Transverse colon (tissue), 4 donors: ENCODE results near the gene ROPN1. TPM values are rescaled to one million over a fixed set of nuclear protein-coding genes. Genes with fewer than 3 reads are reported as not detected.

ENCODE experiments used
- DNase-seq: peaks from one replicate; pipeline ENCODE4 v3.0.0-alpha.2; 2019
- H3K27ac ChIP-seq, 4 donors: fragments of 200-600 bp; sonication (generic); 2 replicates each; pipeline ENCODE4 v1.5.1; 2016 to 2018; ENCODE audit warnings: inconsistent platforms in 4 of 4
- H3K27me3 ChIP-seq: fragments of 200-600 bp; sonication (generic); 2 replicates; pipeline ENCODE4 v1.5.1; 2017; ENCODE audit warnings: inconsistent platforms
- H3K36me3 ChIP-seq, 4 donors: fragments of 200-600 bp; sonication (generic); 2 replicates each; pipeline ENCODE4 v1.5.1; 2017 to 2019; ENCODE audit warnings: inconsistent platforms in 4 of 4
- H3K4me1 ChIP-seq, 4 donors: fragments of 200-600 bp; sonication (generic); 2 replicates each; pipeline ENCODE4 v1.5.1; 2017 to 2020; ENCODE audit warnings: inconsistent platforms in 4 of 4
- H3K4me3 ChIP-seq, 4 donors: fragments of 200-600 bp; sonication (generic); 1 replicate in 1 of 4; 2 replicates in 3 of 4; pipeline versions ENCODE4 v1.5.1 to v1.6.1; 2017 to 2019; ENCODE audit warnings: inconsistent platforms in 4 of 4
- H3K9me3 ChIP-seq, 2 donors: fragments of 200-600 bp; sonication (generic); 2 replicates each; pipeline ENCODE4 v1.5.1; 2017 to 2019; ENCODE audit warnings: inconsistent platforms in 2 of 2
- CTCF ChIP-seq, 5 experiments: fragments of 200-600 bp in 3 of 5; fragments of 450-650 bp in 2 of 5; sonication (generic) in 3 of 5; IDR thresholded peaks; 1 replicate in 2 of 5; 2 replicates in 3 of 5; pipeline ENCODE4 v1.5.1; 2016 to 2017; ENCODE audit warnings: antibody characterized with exemption in 5 of 5, inconsistent platforms in 3 of 5, mild to moderate bottlenecking in 2 of 5, moderate library complexity in 1 of 5
- EP300 ChIP-seq: sonication (generic); formaldehyde crosslinking; IDR thresholded peaks from one replicate; pipeline ENCODE4 v1.6.1; 2017; ENCODE audit warnings: antibody characterized with exemption, low read depth
- POLR2A ChIP-seq: fragments of 450-650 bp; IDR thresholded peaks from one replicate; pipeline ENCODE4 v1.6.1; 2016; ENCODE audit warnings: antibody characterized with exemption, mild to moderate bottlenecking, moderate library complexity
- POLR2AphosphoS5 ChIP-seq, 3 donors: sonication (generic); formaldehyde crosslinking; IDR thresholded peaks; one replicate each; pipeline ENCODE4 v1.6.1; 2016; ENCODE audit warnings: antibody characterized with exemption in 3 of 3
- WGBS, 2 donors: methylation state at CpG; one replicate each; pipeline ENCODE4 v1.1.5; 2018; ENCODE audit warnings: low coverage in 1 of 2; 5-methylcytosine and 5-hydroxymethylcytosine counted together
- in situ Hi-C, 4 donors: fragments of 200-750 bp; cut with MboI; loops; one replicate each; pipeline versions ENCODE4 v1.15.0 to v1.15.1; 2017; ENCODE audit warnings: low sequenced_read_pairs in 3 of 4, low pct_ligation_motif_present in 1 of 4, low pct_unique_long_range_greater_than_20kb in 1 of 4
- intact Hi-C: fragments of 100-400 bp; cut with DNase I; formaldehyde crosslinking; loops from one replicate; pipeline ENCODE4 v1.15.1; 2023; ENCODE audit warnings: low total_unique reads
- total RNA-seq, 4 donors: library from RNA; depleted of rRNA; stranded (reverse); fragments of >200 nt; gene quantifications; one replicate each; pipeline ENCODE4 v1.1.0, GENCODE V29; 2016

Gene ROPN1
- total RNA-seq, 4 donors from 2014 or later, result 1.9 to 3.4 (median 3.0) TPM; not detected in 1

GRCh38 chr3:123948449-123948848 is 43.5 kb downstream of the ROPN1 start:
- WGBS, 2 donors, result 28 to 65% methylated on average over 4 to 9 of the region's 9 CpGs
- Histone ChIP-seq H3K36me3 (peaks cover 0 to 23% (median 8%) of the 10 kb centered on the region in 4 donors), H3K27me3 (no peaks in the 10 kb centered on the region), H3K4me1 (peaks cover 0 to 18% (median 7%) of the 10 kb centered on the region in 4 donors), H3K4me3 (no peak overlapping the region), H3K27ac (no peak overlapping the region), H3K9me3 (no peaks in the 10 kb centered on the region)
- in situ Hi-C loops, result no loop called here
- no peak for TF ChIP-seq EP300
- no peak for TF ChIP-seq CTCF (IDR thresholded peaks at IDR 0.05)
- TF ChIP-seq POLR2AphosphoS5 (IDR thresholded peaks at IDR 0.05), result no peak
- no peak for TF ChIP-seq POLR2A
- DNase-seq, result peak; percentile 28
- intact Hi-C loops, result no loop called here

GRCh38 chr3:123947482-123947881 is 44.4 kb downstream of the ROPN1 start:
- no peak for TF ChIP-seq POLR2AphosphoS5 (IDR thresholded peaks at IDR 0.05)
- TF ChIP-seq POLR2A, result no peak
- no peak for TF ChIP-seq EP300
- no peak for DNase-seq
- H3K27ac ChIP-seq, result no peak overlapping the region
- intact Hi-C loops, result no loop called here
- peaks cover 0 to 21% (median 10%) of the 10 kb centered on the region in 4 donors for H3K36me3 ChIP-seq
- H3K27me3 ChIP-seq, result no peaks in the 10 kb centered on the region
- H3K4me1 ChIP-seq, result peaks cover 0 to 17% (median 4%) of the 10 kb centered on the region in 4 donors
- no peaks in the 10 kb centered on the region for H3K9me3 ChIP-seq
- in situ Hi-C loops, result no loop called here
- no peak overlapping the region for H3K4me3 ChIP-seq

- Histone ChIP-seq H3K36me3 (peaks cover 0 to 17% (median 7%) of the 10 kb centered on the region in 4 donors), H3K27me3 (no peaks in the 10 kb centered on the region), H3K27ac (no peak overlapping the region), H3K9me3 (no peaks in the 10 kb centered on the region), H3K4me1 (peaks cover 0 to 20% (median 7%) of the 10 kb centered on the region in 4 donors), H3K4me3 (no peak overlapping the region)
- DNase-seq, result no peak
- intact Hi-C loops (no loop called here), in situ Hi-C loops (no loop called here)
- TF ChIP-seq EP300, result no peak
- no peak for TF ChIP-seq POLR2A
- TF ChIP-seq CTCF (IDR thresholded peaks at IDR 0.05), result no peak
- no peak for TF ChIP-seq POLR2AphosphoS5 (IDR thresholded peaks at IDR 0.05)
- WGBS, 2 donors, result 50 to 57% methylated on average over 1 of the region's 1 CpG
Measured at GRCh38 chr3:123941542-123941941, 50.4 kb downstream of the ROPN1 start.

- no peak for DNase-seq
- in situ Hi-C loops (no loop called here), intact Hi-C loops (no loop called here)
- Histone ChIP-seq H3K27me3 (no peaks in the 10 kb centered on the region), H3K27ac (no peak overlapping the region), H3K36me3 (peaks cover 0 to 16% (median 5%) of the 10 kb centered on the region in 4 donors), H3K4me1 (peaks cover 0 to 25% (median 7%) of the 10 kb centered on the region in 4 donors), H3K4me3 (no peak overlapping the region), H3K9me3 (no peaks in the 10 kb centered on the region)
- WGBS, 2 donors, result 56 to 63% methylated on average over 2 of the region's 2 CpGs
- TF ChIP-seq POLR2AphosphoS5 (IDR thresholded peaks at IDR 0.05), result no peak
- peak in 4 of 5 experiments; percentile 12 to 18 (median 14) for TF ChIP-seq CTCF (IDR thresholded peaks at IDR 0.05)
- no peak for TF ChIP-seq POLR2A
Measured at GRCh38 chr3:123941121-123941520, 50.8 kb downstream of the ROPN1 start.

- intact Hi-C loops, result no loop called here
- Histone ChIP-seq H3K36me3 (peaks cover 0 to 16% (median 4%) of the 10 kb centered on the region in 4 donors), H3K27me3 (no peaks in the 10 kb centered on the region), H3K4me3 (no peak overlapping the region), H3K27ac (peak overlapping the region in 1 of 4 donors; percentile 4), H3K9me3 (no peaks in the 10 kb centered on the region), H3K4me1 (peaks cover 0 to 27% (median 7%) of the 10 kb centered on the region in 4 donors)
- 53 to 71% methylated on average over 2 of the region's 2 CpGs for WGBS, 2 donors
- no peak for DNase-seq
- in situ Hi-C loops, result no loop called here
- TF ChIP-seq POLR2A, result no peak
Measured at GRCh38 chr3:123939706-123940105, 52.2 kb downstream of the ROPN1 start.
